K562 (cell line): ENCODE measurements around the gene LAT. TPM values are rescaled to one million over a fixed set of nuclear protein-coding genes. Genes with fewer than 3 reads are reported as not detected.
A peak's percentile ranks its signal among the peaks of the same experiment; 100 is the strongest.

Experiments
- BHLHE40 ChIP-seq: IDR thresholded peaks from 2 replicates; pipeline ENCODE4 v1.6.1; 2011; ENCODE audit warnings: low read length, improper control_type of control experiment
- CBX1 ChIP-seq: sonication (generic); IDR thresholded peaks from 2 replicates; pipeline ENCODE4 v1.6.1; 2016; ENCODE audit warnings: antibody characterized with exemption, low read depth, mild to moderate bottlenecking
- CHD1 ChIP-seq: fragments of 200-600 bp; sonication (generic); IDR thresholded peaks from one replicate; pipeline ENCODE4 v1.6.1; 2012; ENCODE audit warnings: mild to moderate bottlenecking, moderate library complexity, low read length, inconsistent platforms
- EP400 ChIP-seq: fragments of 450-650 bp; IDR thresholded peaks from 2 replicates; pipeline ENCODE4 v1.6.1; 2017; ENCODE audit warnings: antibody characterized with exemption, mild to moderate bottlenecking, moderate library complexity
- FOXJ2 ChIP-seq: fragments of 200-800 bp; sonication (Bioruptor generic); IDR thresholded peaks from 2 replicates; pipeline ENCODE4 v1.6.1; 2016; ENCODE audit warnings: missing genetic modification characterization, missing compliant biosample characterization
- MXI1 ChIP-seq: IDR thresholded peaks from 2 replicates; pipeline ENCODE4 v1.6.1; 2011; ENCODE audit warnings: low read depth, mild to moderate bottlenecking, improper control_type of control experiment, low read length
- POLR2A ChIP-seq: fragments of 450-650 bp; conservative IDR thresholded peaks from 2 replicates; pipeline ENCODE4 v1.6.1; 2016
- TCF7 ChIP-seq: sonication (generic); IDR thresholded peaks from 2 replicates; pipeline ENCODE4 v1.6.1; 2016; ENCODE audit warnings: antibody characterized with exemption, borderline replicate concordance
- ZKSCAN3 ChIP-seq: fragments of 250-450 bp; sonication (Bioruptor Pico); IDR thresholded peaks from 2 replicates; pipeline ENCODE4 v1.4.0; 2020
- polyA plus RNA-seq, 8 experiments: library from polyadenylated mRNA; depleted of rRNA in 4 of 8; stranded (reverse) in 5 of 8; unstranded in 3 of 8; fragments of >200 nt; fragmentation: Nextera tagmentation in 2 of 8; fragmentation: Illumina TruSeq in 1 of 8; extraction: Ambion mirVana in 2 of 8; extraction: Trizol in 1 of 8; gene quantifications; 2 replicates each; pipeline versions ENCODE4 v1.2.1 to v1.2.3, GENCODE V29; 2011 to 2014; ENCODE audit warnings: inconsistent platforms in 1 of 8, missing spikeins in 1 of 8
- total RNA-seq, 7 experiments: library from RNA; depleted of rRNA in 6 of 7; stranded (reverse); fragments of >200 nt in 6 of 7; fragmentation: Illumina TruSeq in 2 of 7; extraction: Trizol in 2 of 7; gene quantifications; 2 replicates each; pipeline versions ENCODE4 v1.2.1 to v1.2.3, GENCODE V29; 2011 to 2021; ENCODE audit warnings: low replicate concordance in 1 of 7
- TF ChIP-seq, protein P1 (sequence below): fragments of 450-650 bp; IDR thresholded peaks from 2 replicates; pipeline ENCODE4 v1.6.1; 2016; ENCODE audit warnings: low read depth, mild to moderate bottlenecking, moderate library complexity
- TF ChIP-seq, protein P2 (sequence below): fragments of 450-650 bp; IDR thresholded peaks from one replicate; pipeline ENCODE4 v1.6.1; 2018; ENCODE audit warnings: mild to moderate bottlenecking, moderate library complexity; ENCODE audit not compliant: partially characterized antibody
- TF ChIP-seq, protein P3 (sequence below): sonication (generic); formaldehyde crosslinking; IDR thresholded peaks from 2 replicates; pipeline ENCODE4 v1.8.0; 2023; ENCODE audit warnings: mild to moderate bottlenecking, missing genetic modification reagents
- TF ChIP-seq, protein P4 (sequence below), 2 experiments: fragments of 450-650 bp in 1 of 2; sonication (generic) in 1 of 2; formaldehyde crosslinking in 1 of 2; IDR thresholded peaks; 2 replicates each; pipeline versions ENCODE4 v1.7.1 to v1.9.0; 2016 to 2022; ENCODE audit warnings: inconsistent platforms in 1 of 2, mild to moderate bottlenecking in 1 of 2, missing genetic modification reagents in 1 of 2

Gene LAT
- total and polyA plus RNA-seq, 9 of the 15 experiments (the other 6 are each of a cell fraction or from before 2014, with no cell fraction given): 0.40 to 4.2 (median 1.3) TPM

DNA sequence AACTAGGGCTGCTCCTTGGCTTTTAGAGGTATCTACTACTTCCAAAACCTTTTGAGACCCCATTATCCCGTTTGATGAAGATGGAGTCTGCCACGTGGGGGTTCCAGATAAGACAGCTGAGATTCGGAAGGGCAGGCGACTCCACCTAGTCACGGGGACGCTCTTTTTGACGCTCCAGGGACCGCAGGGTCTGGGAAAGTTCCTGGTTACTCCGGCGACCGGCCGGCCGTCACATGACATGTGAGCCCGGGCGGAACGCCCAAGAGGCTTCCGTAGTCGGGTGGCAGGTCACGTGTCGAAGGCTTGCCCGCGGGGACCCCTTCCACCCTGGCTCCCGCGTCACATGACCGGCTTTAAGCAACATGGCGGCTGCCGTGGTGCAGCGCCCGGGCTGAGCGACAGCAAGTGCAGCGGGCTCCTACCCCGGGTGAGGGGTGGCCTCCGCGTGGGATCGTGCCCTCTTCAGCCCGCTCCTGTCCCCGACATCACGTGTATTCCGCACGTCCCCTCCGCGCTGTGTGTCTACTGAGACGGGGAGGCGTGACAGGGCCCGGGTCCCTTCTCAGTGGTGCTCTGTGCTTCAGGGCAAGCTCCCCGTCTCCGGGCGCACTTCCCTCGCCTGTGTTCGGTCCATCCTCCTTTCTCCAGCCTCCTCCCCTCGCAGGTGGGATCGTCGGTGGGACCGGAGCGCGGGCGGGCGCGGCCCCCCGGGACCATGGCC is 10.3 kb upstream of the LAT start, which contains the start of gene SPNS1 (continued):
- TF ChIP-seq, protein P1, sequence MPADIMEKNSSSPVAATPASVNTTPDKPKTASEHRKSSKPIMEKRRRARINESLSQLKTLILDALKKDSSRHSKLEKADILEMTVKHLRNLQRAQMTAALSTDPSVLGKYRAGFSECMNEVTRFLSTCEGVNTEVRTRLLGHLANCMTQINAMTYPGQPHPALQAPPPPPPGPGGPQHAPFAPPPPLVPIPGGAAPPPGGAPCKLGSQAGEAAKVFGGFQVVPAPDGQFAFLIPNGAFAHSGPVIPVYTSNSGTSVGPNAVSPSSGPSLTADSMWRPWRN: peak; percentile 76
- TF ChIP-seq BHLHE40 (peak; percentile 97), CHD1 (no peak), CBX1 (peak; percentile 94), TCF7 (0 out of 2 replicates have a peak, but pooled peaks have one; percentile 72), ZKSCAN3 (no peak), EP400 (peak; percentile 88), POLR2A (peak; percentile 82), MXI1 (peak; percentile 91), FOXJ2 (tag) (peak; percentile 88)
- TF ChIP-seq, protein P2, sequence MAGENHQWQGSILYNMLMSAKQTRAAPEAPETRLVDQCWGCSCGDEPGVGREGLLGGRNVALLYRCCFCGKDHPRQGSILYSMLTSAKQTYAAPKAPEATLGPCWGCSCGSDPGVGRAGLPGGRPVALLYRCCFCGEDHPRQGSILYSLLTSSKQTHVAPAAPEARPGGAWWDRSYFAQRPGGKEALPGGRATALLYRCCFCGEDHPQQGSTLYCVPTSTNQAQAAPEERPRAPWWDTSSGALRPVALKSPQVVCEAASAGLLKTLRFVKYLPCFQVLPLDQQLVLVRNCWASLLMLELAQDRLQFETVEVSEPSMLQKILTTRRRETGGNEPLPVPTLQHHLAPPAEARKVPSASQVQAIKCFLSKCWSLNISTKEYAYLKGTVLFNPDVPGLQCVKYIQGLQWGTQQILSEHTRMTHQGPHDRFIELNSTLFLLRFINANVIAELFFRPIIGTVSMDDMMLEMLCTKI: no peak
- TF ChIP-seq, protein P3, sequence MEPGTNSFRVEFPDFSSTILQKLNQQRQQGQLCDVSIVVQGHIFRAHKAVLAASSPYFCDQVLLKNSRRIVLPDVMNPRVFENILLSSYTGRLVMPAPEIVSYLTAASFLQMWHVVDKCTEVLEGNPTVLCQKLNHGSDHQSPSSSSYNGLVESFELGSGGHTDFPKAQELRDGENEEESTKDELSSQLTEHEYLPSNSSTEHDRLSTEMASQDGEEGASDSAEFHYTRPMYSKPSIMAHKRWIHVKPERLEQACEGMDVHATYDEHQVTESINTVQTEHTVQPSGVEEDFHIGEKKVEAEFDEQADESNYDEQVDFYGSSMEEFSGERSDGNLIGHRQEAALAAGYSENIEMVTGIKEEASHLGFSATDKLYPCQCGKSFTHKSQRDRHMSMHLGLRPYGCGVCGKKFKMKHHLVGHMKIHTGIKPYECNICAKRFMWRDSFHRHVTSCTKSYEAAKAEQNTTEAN (CRISPR knock-in tag): no peak
- TF ChIP-seq, protein P4, sequence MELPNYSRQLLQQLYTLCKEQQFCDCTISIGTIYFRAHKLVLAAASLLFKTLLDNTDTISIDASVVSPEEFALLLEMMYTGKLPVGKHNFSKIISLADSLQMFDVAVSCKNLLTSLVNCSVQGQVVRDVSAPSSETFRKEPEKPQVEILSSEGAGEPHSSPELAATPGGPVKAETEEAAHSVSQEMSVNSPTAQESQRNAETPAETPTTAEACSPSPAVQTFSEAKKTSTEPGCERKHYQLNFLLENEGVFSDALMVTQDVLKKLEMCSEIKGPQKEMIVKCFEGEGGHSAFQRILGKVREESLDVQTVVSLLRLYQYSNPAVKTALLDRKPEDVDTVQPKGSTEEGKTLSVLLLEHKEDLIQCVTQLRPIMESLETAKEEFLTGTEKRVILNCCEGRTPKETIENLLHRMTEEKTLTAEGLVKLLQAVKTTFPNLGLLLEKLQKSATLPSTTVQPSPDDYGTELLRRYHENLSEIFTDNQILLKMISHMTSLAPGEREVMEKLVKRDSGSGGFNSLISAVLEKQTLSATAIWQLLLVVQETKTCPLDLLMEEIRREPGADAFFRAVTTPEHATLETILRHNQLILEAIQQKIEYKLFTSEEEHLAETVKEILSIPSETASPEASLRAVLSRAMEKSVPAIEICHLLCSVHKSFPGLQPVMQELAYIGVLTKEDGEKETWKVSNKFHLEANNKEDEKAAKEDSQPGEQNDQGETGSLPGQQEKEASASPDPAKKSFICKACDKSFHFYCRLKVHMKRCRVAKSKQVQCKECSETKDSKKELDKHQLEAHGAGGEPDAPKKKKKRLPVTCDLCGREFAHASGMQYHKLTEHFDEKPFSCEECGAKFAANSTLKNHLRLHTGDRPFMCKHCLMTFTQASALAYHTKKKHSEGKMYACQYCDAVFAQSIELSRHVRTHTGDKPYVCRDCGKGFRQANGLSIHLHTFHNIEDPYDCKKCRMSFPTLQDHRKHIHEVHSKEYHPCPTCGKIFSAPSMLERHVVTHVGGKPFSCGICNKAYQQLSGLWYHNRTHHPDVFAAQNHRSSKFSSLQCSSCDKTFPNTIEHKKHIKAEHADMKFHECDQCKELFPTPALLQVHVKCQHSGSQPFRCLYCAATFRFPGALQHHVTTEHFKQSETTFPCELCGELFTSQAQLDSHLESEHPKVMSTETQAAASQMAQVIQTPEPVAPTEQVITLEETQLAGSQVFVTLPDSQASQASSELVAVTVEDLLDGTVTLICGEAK (IDR thresholded peaks at IDR 0.05): no peak; the same call in 1 of the 2 replicates
- TF ChIP-seq, protein P4 (CRISPR knock-in tag; IDR thresholded peaks at IDR 0.05): no peak
